Coronary artery (tissue), 2 donors: ENCODE data around the gene RIN3.
A peak's percentile ranks its signal among the peaks of the same experiment; 100 is the strongest.

ENCODE experiments used
- DNase-seq: peaks from one replicate; pipeline ENCODE4 v3.0.0-alpha.2; 2017; ENCODE audit warnings: low spot score
- H3K27ac ChIP-seq, 2 donors: fragments of 200-600 bp; sonication (generic); one replicate each; pipeline ENCODE4 v1.5.1; 2016 to 2019
- H3K4me3 ChIP-seq: fragments of 200-600 bp; sonication (generic); 2 replicates; pipeline ENCODE4 v1.5.1; 2016; ENCODE audit warnings: mild to moderate bottlenecking, moderate library complexity
- TF ChIP-seq, protein P1 (sequence below): fragments of 200-600 bp; sonication (generic); IDR thresholded peaks from one replicate; pipeline ENCODE4 v1.5.1; 2019; ENCODE audit warnings: antibody characterized with exemption

The RIN3 gene

GRCh38 chr14:92599811-92600210, 86.2 kb downstream of the RIN3 start:
- TF ChIP-seq, protein P1, sequence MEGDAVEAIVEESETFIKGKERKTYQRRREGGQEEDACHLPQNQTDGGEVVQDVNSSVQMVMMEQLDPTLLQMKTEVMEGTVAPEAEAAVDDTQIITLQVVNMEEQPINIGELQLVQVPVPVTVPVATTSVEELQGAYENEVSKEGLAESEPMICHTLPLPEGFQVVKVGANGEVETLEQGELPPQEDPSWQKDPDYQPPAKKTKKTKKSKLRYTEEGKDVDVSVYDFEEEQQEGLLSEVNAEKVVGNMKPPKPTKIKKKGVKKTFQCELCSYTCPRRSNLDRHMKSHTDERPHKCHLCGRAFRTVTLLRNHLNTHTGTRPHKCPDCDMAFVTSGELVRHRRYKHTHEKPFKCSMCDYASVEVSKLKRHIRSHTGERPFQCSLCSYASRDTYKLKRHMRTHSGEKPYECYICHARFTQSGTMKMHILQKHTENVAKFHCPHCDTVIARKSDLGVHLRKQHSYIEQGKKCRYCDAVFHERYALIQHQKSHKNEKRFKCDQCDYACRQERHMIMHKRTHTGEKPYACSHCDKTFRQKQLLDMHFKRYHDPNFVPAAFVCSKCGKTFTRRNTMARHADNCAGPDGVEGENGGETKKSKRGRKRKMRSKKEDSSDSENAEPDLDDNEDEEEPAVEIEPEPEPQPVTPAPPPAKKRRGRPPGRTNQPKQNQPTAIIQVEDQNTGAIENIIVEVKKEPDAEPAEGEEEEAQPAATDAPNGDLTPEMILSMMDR = no peak
- Histone ChIP-seq H3K4me3 (no peak overlapping the region), H3K27ac (peak overlapping the region in 1 of 2 donors; percentile 91)
- no peak for DNase-seq

- H3K4me3 ChIP-seq = no peak overlapping the region
- H3K27ac ChIP-seq = peak overlapping the region; percentile 81 to 91
- DNase-seq = no peak
- TF ChIP-seq, protein P1 = no peak
Observed at GRCh38 chr14:92600318-92601053, 86.9 kb downstream of the RIN3 start.

- H3K4me3 ChIP-seq = no peak overlapping the region
- no peak for DNase-seq
- TF ChIP-seq, protein P1 = no peak
- H3K27ac ChIP-seq = peak overlapping the region; percentile 81 to 91
Observed at GRCh38 chr14:92601131-92601710, 87.6 kb downstream of the RIN3 start.

GRCh38 chr14:92601757-92602417, 88.3 kb downstream of the RIN3 start:
- H3K27ac ChIP-seq = peak overlapping the region; percentile 81 to 91
- no peak for DNase-seq
- TF ChIP-seq, protein P1 = no peak
- H3K4me3 ChIP-seq = no peak overlapping the region

GRCh38 chr14:92603309-92604242, 90.0 kb downstream of the RIN3 start:
- Histone ChIP-seq H3K4me3 (no peak overlapping the region), H3K27ac (peak overlapping the region; percentile 81 to 91)
- peak; percentile 90 for DNase-seq
- TF ChIP-seq, protein P1 = no peak

DNA sequence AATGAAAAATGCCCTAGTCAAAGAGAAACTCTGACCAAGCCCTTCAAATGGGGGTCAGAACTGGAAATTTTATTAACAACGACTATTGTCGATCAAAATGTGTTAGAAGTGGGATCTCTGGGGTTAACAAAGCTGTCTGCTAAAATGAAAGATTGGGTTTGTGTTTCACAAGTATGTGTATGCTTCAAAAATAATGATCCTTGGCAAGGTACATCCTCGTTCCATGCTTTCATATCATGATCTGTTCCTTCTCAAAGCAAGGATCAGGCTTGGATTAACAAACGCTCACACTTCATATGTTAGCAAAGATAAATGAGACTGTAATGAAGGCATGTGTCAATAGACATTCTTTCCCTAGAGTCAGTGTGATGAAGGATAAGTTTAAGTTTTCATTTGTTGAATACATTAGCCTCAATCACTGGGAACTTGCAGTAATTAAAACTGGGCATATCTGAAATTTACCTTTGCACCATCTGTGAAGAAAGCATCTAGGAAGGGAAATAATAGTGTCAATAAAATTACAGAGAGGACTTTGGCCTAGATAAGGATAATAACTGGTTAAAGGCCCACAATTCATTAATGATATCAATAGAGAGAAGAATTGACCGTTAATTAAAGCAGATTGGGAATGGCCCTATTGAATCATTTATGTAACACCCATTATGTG, 91.8 kb downstream of the RIN3 start:
- DNase-seq = no peak
- Histone ChIP-seq H3K4me3 (no peak overlapping the region), H3K27ac (no peak overlapping the region)
- TF ChIP-seq, protein P1 = no peak
